Right atrium auricular region (tissue), 2 donors: ENCODE measurements around the gene FTL. TPM values are rescaled to one million over a fixed set of nuclear protein-coding genes. Genes with fewer than 3 reads are reported as not detected.

ENCODE experiments used
- DNase-seq: peaks from one replicate; pipeline ENCODE4 v3.0.0-alpha.2; 2019; ENCODE audit warnings: low spot score
- H3K27ac ChIP-seq, 2 donors: fragments of 200-600 bp; sonication (generic); 1 replicate in 1 of 2; 2 replicates in 1 of 2; pipeline ENCODE4 v1.5.1; 2016 to 2019
- H3K27me3 ChIP-seq, 2 donors: fragments of 200-600 bp; sonication (generic); one replicate each; pipeline versions ENCODE4 v1.5.1 to v1.6.0; 2017 to 2019
- H3K36me3 ChIP-seq: fragments of 200-600 bp; sonication (generic); one replicate; pipeline ENCODE4 v1.5.1; 2016
- H3K4me1 ChIP-seq, 2 donors: fragments of 200-600 bp; sonication (generic); one replicate each; pipeline versions ENCODE4 v1.5.1 to v1.6.0; 2017 to 2019
- H3K4me3 ChIP-seq, 2 donors: fragments of 200-600 bp; sonication (generic); 1 replicate in 1 of 2; 2 replicates in 1 of 2; pipeline ENCODE4 v1.5.1; 2017 to 2019; ENCODE audit warnings: mild to moderate bottlenecking in 1 of 2, moderate library complexity in 1 of 2
- H3K9me3 ChIP-seq, 2 donors: fragments of 200-600 bp; sonication (generic); one replicate each; pipeline ENCODE4 v1.5.1; 2019
- total RNA-seq, 2 donors: library from RNA; depleted of rRNA; stranded (reverse); fragments of >200 nt; gene quantifications; one replicate each; pipeline ENCODE4 v1.1.0, GENCODE V29; 2016
- TF ChIP-seq, protein P1 (sequence below), 2 donors: fragments of 200-600 bp; sonication (generic); IDR thresholded peaks; one replicate each; pipeline ENCODE4 v1.5.1; 2019; ENCODE audit warnings: antibody characterized with exemption in 2 of 2

The FTL gene
- total RNA-seq, 2 donors from 2014 or later, result 1,493 to 3,053 TPM

- Histone ChIP-seq H3K4me3 (no peak overlapping the region), H3K9me3 (no peaks in the 10 kb centered on the region), H3K27me3 (no peaks in the 10 kb centered on the region), H3K4me1 (peaks cover 0 to 42% of the 10 kb centered on the region in 2 donors), H3K27ac (peak overlapping the region; percentile 90 to 92), H3K36me3 (peaks cover 18% of the 10 kb centered on the region)
- no peak for DNase-seq
- TF ChIP-seq, protein P1, sequence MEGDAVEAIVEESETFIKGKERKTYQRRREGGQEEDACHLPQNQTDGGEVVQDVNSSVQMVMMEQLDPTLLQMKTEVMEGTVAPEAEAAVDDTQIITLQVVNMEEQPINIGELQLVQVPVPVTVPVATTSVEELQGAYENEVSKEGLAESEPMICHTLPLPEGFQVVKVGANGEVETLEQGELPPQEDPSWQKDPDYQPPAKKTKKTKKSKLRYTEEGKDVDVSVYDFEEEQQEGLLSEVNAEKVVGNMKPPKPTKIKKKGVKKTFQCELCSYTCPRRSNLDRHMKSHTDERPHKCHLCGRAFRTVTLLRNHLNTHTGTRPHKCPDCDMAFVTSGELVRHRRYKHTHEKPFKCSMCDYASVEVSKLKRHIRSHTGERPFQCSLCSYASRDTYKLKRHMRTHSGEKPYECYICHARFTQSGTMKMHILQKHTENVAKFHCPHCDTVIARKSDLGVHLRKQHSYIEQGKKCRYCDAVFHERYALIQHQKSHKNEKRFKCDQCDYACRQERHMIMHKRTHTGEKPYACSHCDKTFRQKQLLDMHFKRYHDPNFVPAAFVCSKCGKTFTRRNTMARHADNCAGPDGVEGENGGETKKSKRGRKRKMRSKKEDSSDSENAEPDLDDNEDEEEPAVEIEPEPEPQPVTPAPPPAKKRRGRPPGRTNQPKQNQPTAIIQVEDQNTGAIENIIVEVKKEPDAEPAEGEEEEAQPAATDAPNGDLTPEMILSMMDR (IDR thresholded peaks at IDR 0.05), result no peak
Measured at GRCh38 chr19:48962029-48962848, 2.9 kb upstream of the FTL start.

GRCh38 chr19:48962849-48963165 is 2.3 kb upstream of the FTL start:
- DNase-seq, result no peak
- H3K27ac ChIP-seq, result peak overlapping the region; percentile 90 to 92
- peaks cover 18% of the 10 kb centered on the region for H3K36me3 ChIP-seq
- no peaks in the 10 kb centered on the region for H3K27me3 ChIP-seq
- H3K4me1 ChIP-seq, result peaks cover 0 to 47% of the 10 kb centered on the region in 2 donors
- H3K4me3 ChIP-seq, result no peak overlapping the region
- TF ChIP-seq, protein P1 (IDR thresholded peaks at IDR 0.05), result no peak
- no peaks in the 10 kb centered on the region for H3K9me3 ChIP-seq

DNA sequence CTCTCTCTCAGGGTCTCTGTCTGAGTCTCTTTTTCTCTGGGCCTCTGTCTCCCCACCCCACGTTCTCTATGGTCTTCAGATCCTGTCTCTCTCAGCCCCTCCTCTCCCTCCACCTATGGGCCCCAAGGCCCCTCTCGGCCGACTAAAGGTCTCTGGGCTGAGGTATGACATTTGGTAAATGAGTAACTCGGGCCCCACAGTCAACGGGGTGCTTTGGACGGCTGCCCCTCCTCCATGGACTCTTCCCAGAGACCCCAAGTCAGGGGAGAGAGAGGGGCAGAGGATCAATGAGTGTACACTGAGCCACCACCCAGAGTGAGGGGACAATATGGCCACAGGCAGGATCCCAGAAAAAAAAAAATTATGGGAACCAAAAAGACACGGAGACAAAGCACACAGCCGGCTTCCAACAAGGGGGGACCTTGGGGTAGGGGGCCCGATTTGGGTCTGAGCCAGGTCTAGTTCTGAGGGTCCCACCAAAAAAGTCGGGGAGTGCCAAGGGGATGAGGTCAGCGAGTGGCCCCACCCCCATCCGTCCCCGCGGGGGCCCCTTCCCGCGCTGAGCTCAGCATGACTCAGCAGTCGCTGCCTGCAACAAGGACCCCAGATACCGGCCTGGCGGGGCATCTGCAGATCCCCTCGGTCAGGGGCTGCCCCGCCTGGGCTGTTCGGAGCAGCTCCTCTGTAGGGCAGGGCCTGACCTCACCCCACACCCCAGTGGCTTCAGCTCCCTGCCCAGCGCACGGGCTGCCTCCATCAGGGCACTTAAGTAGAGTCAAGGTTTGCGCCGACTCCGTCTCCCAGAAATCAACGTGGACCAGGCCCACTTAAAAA is 1.5 kb upstream of the FTL start:
- Histone ChIP-seq H3K27me3 (no peaks in the 10 kb centered on the region), H3K36me3 (peaks cover 21% of the 10 kb centered on the region), H3K4me1 (peaks cover 0 to 53% of the 10 kb centered on the region in 2 donors), H3K4me3 (peak overlapping the region; percentile 39 to 82), H3K9me3 (no peaks in the 10 kb centered on the region), H3K27ac (peak overlapping the region; percentile 90 to 92)
- TF ChIP-seq, protein P1 (IDR thresholded peaks at IDR 0.05), result no peak
- DNase-seq, result peak; percentile 88

DNA sequence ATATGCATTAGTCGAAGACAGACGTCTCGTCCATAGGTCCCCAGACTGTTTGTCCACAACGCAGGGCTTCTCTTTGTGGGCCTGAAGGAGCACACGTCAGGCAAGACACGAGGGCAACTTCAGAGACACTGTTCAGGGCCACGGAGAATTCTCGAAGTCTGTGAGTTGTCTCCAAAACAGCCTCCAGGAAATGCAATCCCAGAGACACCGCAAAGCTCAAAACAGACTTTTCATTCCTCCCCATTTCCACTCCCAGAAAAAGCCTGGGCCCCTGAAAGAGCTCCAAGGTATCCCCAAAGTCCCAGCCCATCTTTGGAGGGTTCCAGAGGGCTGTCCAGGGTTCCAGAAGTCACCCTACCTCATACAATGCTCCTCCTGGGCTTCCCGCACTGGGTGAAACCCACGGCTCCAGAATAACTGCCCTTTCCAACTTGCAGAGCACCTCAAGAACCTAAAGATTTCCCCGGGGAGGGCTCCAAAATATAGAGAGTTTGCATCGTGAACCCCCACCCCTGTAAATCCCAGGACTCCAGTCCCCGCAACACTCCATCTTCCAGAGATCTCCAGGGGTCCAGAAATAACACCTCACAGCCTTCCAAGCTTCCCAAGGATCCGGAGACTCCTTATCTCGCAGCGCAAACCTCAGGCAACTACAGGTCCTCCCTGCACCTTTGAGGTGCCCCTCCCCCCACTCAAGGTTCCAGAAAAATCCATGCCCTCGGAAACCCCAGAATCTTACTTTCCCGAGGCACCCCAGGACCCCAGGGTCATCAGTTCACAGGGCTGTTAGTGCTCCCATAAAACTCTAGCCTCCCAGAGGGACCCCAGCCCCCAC is 687 bp upstream of the FTL start:
- Histone ChIP-seq H3K27ac (peak overlapping the region; percentile 90 to 92), H3K4me3 (peak overlapping the region; percentile 39 to 82), H3K4me1 (peaks cover 0 to 61% of the 10 kb centered on the region in 2 donors), H3K36me3 (peaks cover 29% of the 10 kb centered on the region), H3K9me3 (no peaks in the 10 kb centered on the region), H3K27me3 (no peaks in the 10 kb centered on the region)
- TF ChIP-seq, protein P1 (IDR thresholded peaks at IDR 0.05), result no peak
- DNase-seq, result no peak

DNA sequence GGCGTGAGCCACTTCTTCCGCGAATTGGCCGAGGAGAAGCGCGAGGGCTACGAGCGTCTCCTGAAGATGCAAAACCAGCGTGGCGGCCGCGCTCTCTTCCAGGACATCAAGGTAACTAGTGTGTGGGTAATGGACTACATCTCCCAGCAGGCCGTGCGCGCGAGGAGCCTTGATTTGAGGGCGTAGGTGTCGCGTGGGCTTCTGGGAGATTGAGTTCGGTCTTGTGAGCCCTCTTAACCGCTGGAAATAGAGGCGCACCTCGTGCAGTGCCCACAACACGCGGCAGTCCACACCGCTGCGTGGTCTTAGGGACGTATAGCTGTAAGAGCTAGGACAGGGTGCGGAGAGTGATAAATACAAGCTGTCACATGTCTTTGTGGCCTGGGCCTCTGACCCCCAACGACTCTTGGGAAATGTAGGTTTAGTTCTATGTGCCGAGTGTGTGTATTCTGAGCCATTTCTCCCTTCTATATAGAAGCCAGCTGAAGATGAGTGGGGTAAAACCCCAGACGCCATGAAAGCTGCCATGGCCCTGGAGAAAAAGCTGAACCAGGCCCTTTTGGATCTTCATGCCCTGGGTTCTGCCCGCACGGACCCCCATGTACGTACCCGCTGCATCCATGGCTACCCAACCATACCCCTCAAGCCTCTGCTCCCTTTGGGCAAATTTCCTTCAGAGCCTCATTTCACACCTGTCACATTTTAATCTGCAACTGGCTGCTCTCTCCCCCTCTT is 864 bp downstream of the FTL start:
- DNase-seq, result peak; percentile 88
- Histone ChIP-seq H3K27ac (peak overlapping the region; percentile 90 to 92), H3K36me3 (peaks cover 43% of the 10 kb centered on the region), H3K9me3 (no peaks in the 10 kb centered on the region), H3K4me1 (peaks cover 0 to 66% of the 10 kb centered on the region in 2 donors), H3K4me3 (peak overlapping the region; percentile 82 to 99), H3K27me3 (no peaks in the 10 kb centered on the region)
- TF ChIP-seq, protein P1 (IDR thresholded peaks at IDR 0.05), result no peak
